ENCODE data around the gene GDF11.

Gene GDF11

DNA sequence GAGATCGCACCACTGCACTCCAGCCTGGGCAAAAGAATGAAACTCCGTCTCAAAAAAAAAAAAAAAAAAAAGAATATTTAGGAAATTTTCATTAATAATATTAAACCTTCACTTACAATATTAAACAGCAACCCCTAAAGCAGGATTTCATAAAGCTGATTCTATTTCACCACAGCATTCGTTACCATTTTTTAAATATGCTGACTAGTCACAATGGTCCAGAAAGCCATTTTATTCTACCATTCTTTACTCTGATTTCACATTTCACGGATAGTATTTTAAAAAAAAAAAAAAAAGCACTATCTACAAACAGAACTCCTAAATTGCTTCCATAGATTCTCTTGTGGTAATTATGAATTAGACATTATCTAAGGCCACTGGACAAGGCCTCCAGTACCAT, 47.0 kb downstream of the GDF11 start:
- no peak for TF ChIP-seq CTCF (IDR thresholded peaks at IDR 0.05; ENCODE audit: insufficient read depth, low read length, poor library complexity, severe bottlenecking)
- Histone ChIP-seq H3K27me3 (replicated peaks; ENCODE audit: control insufficient read depth, insufficient read depth, low read length) (no peaks in the 10 kb centered on the region), H3K4me3 (replicated peaks; ENCODE audit: low read depth, low read length) (no peak overlapping the region), H3K36me3 (ENCODE audit: control insufficient read depth, insufficient read depth, low read length) (peaks cover 15% of the 10 kb centered on the region)
- no peak for DNase-seq (ENCODE audit: extremely low read depth, insufficient read length)

- no peak for TF ChIP-seq CTCF (IDR thresholded peaks at IDR 0.05; ENCODE audit: insufficient read depth, low read length, poor library complexity, severe bottlenecking)
- no peaks in the 10 kb centered on the region for H3K27me3 ChIP-seq (replicated peaks; ENCODE audit: control insufficient read depth, insufficient read depth, low read length)
Observed at GRCh38 chr12:55795950-55796349, 53.0 kb downstream of the GDF11 start.

GRCh38 chr12:55797068-55797467, 54.1 kb downstream of the GDF11 start:
- TF ChIP-seq CTCF (IDR thresholded peaks at IDR 0.05; ENCODE audit: insufficient read depth, low read length, poor library complexity, severe bottlenecking) = peak; percentile 13
- peaks cover 10% of the 10 kb centered on the region for H3K36me3 ChIP-seq (ENCODE audit: control insufficient read depth, insufficient read depth, low read length)
- no peaks in the 10 kb centered on the region for H3K27me3 ChIP-seq (replicated peaks; ENCODE audit: control insufficient read depth, insufficient read depth, low read length)
- no peak for DNase-seq (ENCODE audit: extremely low read depth, insufficient read length)
- no peak overlapping the region for H3K4me3 ChIP-seq (replicated peaks; ENCODE audit: low read depth, low read length)

More at GRCh38 chr12:55795950-55796349, 53.0 kb downstream of the GDF11 start:
- Histone ChIP-seq H3K4me3 (replicated peaks; ENCODE audit: low read depth, low read length) (no peak overlapping the region), H3K36me3 (ENCODE audit: control insufficient read depth, insufficient read depth, low read length) (peaks cover 8% of the 10 kb centered on the region)
- DNase-seq (ENCODE audit: extremely low read depth, insufficient read length) = no peak

- peaks cover 9% of the 10 kb centered on the region for H3K36me3 ChIP-seq (ENCODE audit: control insufficient read depth, insufficient read depth, low read length)
- no peak for DNase-seq (ENCODE audit: extremely low read depth, insufficient read length)
- no peak for TF ChIP-seq CTCF (IDR thresholded peaks at IDR 0.05; ENCODE audit: insufficient read depth, low read length, poor library complexity, severe bottlenecking)
- no peak overlapping the region for H3K4me3 ChIP-seq (replicated peaks; ENCODE audit: low read depth, low read length)
- no peaks in the 10 kb centered on the region for H3K27me3 ChIP-seq (replicated peaks; ENCODE audit: control insufficient read depth, insufficient read depth, low read length)
Observed at GRCh38 chr12:55797550-55797949, 54.6 kb downstream of the GDF11 start.

Measured in GM06990 (cell line).